MCF 10A (cell line): ENCODE data around the gene CORO2B. TPM values are rescaled to one million over a fixed set of nuclear protein-coding genes. Genes with fewer than 3 reads are reported as not detected.

ENCODE experiments used
- BruUV-seq: library from RNA; stranded (reverse); fragments of 400-500 nt; replicated peaks from 2 replicates; lab custom pipeline; 2021; lab: Mats Ljungman, UMichigan
- CTCF ChIA-PET: fragments of 300-600 bp; sonication (Branson Sonifier 250); formaldehyde crosslinking; extraction: SDS; loops from one replicate; lab custom pipeline; 2021; ENCODE audit warnings: antibody characterized with exemption, inconsistent platforms; lab: Yijun Ruan, JAX
- POLR2A ChIA-PET: fragments of 300-600, 350-650 bp; sonication (Branson Sonifier 250); formaldehyde crosslinking; extraction: SDS; loops from one replicate; lab custom pipeline; 2020; ENCODE audit warnings: antibody characterized with exemption, inconsistent platforms; lab: Yijun Ruan, JAX
- DNase-seq: peaks from one replicate; pipeline ENCODE4 v3.0.0-alpha.2; 2018; ENCODE audit not compliant: unreplicated experiment
- H3K27ac Mint-ChIP-seq: one replicate; pipeline ENCODE4 v1.8.0; 2022; ENCODE audit warnings: mild to moderate bottlenecking, low read depth, mixed read lengths; ENCODE audit not compliant: unreplicated experiment
- H3K27me3 Mint-ChIP-seq: one replicate; pipeline ENCODE4 v1.8.0; 2022; ENCODE audit warnings: mixed read lengths; ENCODE audit not compliant: insufficient read depth, unreplicated experiment
- H3K36me3 Mint-ChIP-seq: one replicate; pipeline ENCODE4 v1.8.0; 2022; ENCODE audit warnings: mild to moderate bottlenecking, moderate library complexity, mixed read lengths; ENCODE audit not compliant: insufficient read depth, unreplicated experiment
- H3K4me1 Mint-ChIP-seq: one replicate; pipeline ENCODE4 v1.8.0; 2022; ENCODE audit warnings: mixed read lengths; ENCODE audit not compliant: insufficient read depth, unreplicated experiment
- H3K4me3 Mint-ChIP-seq: one replicate; pipeline ENCODE4 v1.8.0; 2022; ENCODE audit warnings: mild to moderate bottlenecking, moderate library complexity, mixed read lengths; ENCODE audit not compliant: unreplicated experiment
- H3K9me3 Mint-ChIP-seq: one replicate; pipeline ENCODE4 v1.8.0; 2022; ENCODE audit warnings: mixed read lengths; ENCODE audit not compliant: unreplicated experiment
- intact Hi-C: fragments of 100-400 bp; cut with micrococcal nuclease; formaldehyde crosslinking; loops from 2 replicates; pipeline ENCODE4 v1.14.1; 2022
- total RNA-seq: library from RNA; stranded (reverse); gene quantifications from 2 replicates; pipeline ENCODE4 v1.2.3, GENCODE V29; 2022
- TF ChIP-seq, protein P1 (sequence below): fragments of 200-600 bp; IDR thresholded peaks from one replicate; pipeline ENCODE4 v1.8.0; 2022; ENCODE audit warnings: antibody characterized with exemption, mild to moderate bottlenecking; ENCODE audit not compliant: unreplicated experiment

Gene CORO2B
- total RNA-seq, 1 experiment from 2014 or later: 0.79 TPM

DNA sequence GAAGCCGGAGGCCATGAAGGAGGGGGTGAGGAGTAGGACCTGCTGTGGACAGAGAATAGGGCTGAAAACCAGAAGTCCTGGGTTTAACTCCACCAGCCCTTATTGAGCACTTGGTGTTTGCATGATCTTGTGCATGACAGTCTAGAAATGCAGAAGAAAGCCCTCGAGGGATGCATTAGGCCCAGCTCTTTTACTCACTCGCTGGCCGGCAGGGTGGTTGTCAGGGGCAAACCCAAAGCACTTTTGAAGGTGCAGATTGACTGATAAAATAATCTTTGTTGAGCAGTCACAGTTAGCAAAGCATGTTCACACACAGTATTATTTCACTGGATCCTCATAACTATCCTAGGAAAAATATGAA, 55.3 kb downstream of the CORO2B start:
- Mint-ChIP-seq H3K4me3 (no peak overlapping the region), H3K4me1 (peaks cover 6% of the 10 kb centered on the region), H3K36me3 (no peaks in the 10 kb centered on the region), H3K27me3 (no peaks in the 10 kb centered on the region), H3K27ac (no peak overlapping the region), H3K9me3 (no peaks in the 10 kb centered on the region)
- TF ChIP-seq, protein P1, sequence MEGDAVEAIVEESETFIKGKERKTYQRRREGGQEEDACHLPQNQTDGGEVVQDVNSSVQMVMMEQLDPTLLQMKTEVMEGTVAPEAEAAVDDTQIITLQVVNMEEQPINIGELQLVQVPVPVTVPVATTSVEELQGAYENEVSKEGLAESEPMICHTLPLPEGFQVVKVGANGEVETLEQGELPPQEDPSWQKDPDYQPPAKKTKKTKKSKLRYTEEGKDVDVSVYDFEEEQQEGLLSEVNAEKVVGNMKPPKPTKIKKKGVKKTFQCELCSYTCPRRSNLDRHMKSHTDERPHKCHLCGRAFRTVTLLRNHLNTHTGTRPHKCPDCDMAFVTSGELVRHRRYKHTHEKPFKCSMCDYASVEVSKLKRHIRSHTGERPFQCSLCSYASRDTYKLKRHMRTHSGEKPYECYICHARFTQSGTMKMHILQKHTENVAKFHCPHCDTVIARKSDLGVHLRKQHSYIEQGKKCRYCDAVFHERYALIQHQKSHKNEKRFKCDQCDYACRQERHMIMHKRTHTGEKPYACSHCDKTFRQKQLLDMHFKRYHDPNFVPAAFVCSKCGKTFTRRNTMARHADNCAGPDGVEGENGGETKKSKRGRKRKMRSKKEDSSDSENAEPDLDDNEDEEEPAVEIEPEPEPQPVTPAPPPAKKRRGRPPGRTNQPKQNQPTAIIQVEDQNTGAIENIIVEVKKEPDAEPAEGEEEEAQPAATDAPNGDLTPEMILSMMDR: no peak
- ChIA-PET POLR2A (no interaction called here), CTCF (interaction anchor here (1.1 kb wide), 1 partner anchor 21 kb away, joined by 3 read pairs; no protein-coding TSS in a partner anchor)
- DNase-seq: no peak
- BruUV-seq: no TSS peak
- intact Hi-C loops: no loop called here

- H3K4me3 Mint-ChIP-seq: no peak overlapping the region
- H3K4me1 Mint-ChIP-seq: peaks cover 6% of the 10 kb centered on the region
- H3K27ac Mint-ChIP-seq: no peak overlapping the region
- no peak for DNase-seq
- H3K9me3 Mint-ChIP-seq: no peaks in the 10 kb centered on the region
- no peaks in the 10 kb centered on the region for H3K27me3 Mint-ChIP-seq
- no peaks in the 10 kb centered on the region for H3K36me3 Mint-ChIP-seq
- POLR2A ChIA-PET: no interaction called here
- TF ChIP-seq, protein P1: no peak
- BruUV-seq: no TSS peak
- CTCF ChIA-PET: no interaction called here
- intact Hi-C loops: no loop called here
Measured at GRCh38 chr15:68634531-68634930, 55.7 kb downstream of the CORO2B start.

GRCh38 chr15:68635141-68635540, 56.3 kb downstream of the CORO2B start:
- Mint-ChIP-seq H3K27ac (no peak overlapping the region), H3K36me3 (no peaks in the 10 kb centered on the region), H3K4me3 (no peak overlapping the region), H3K4me1 (peaks cover 11% of the 10 kb centered on the region), H3K9me3 (no peaks in the 10 kb centered on the region), H3K27me3 (no peaks in the 10 kb centered on the region)
- no TSS peak for BruUV-seq
- POLR2A ChIA-PET: no interaction called here
- intact Hi-C loops: no loop called here
- CTCF ChIA-PET: no interaction called here
- no peak for DNase-seq
- TF ChIP-seq, protein P1: no peak

GRCh38 chr15:68636256-68636655, 57.5 kb downstream of the CORO2B start:
- peaks cover 19% of the 10 kb centered on the region for H3K4me1 Mint-ChIP-seq

More at GRCh38 chr15:68636256-68636655, 57.5 kb downstream of the CORO2B start:
- POLR2A ChIA-PET: interaction anchor here (0.6 kb wide), 1 partner anchor 84 kb away, joined by 3 read pairs; no protein-coding TSS in a partner anchor
- Mint-ChIP-seq H3K27ac (no peak overlapping the region), H3K4me3 (no peak overlapping the region), H3K27me3 (no peaks in the 10 kb centered on the region), H3K36me3 (no peaks in the 10 kb centered on the region), H3K9me3 (no peaks in the 10 kb centered on the region)
- TF ChIP-seq, protein P1: no peak
- CTCF ChIA-PET: no interaction called here
- DNase-seq: no peak
- BruUV-seq: no TSS peak
- intact Hi-C loops: no loop called here
